HG02759 (cell line): ENCODE results near the gene MAN1A1.
"Not testable (repeated sequence)": the region's sequence is repeated elsewhere in the genome, so short reads cannot be mapped to it uniquely, and the experiment has no call there.

Experiments used
- ATAC-seq: cut with Tn5 transposase; IDR thresholded peaks from one replicate; pipeline ENCODE4 v1.9.1; 2021; ENCODE audit warnings: mild to moderate bottlenecking, moderate library complexity; ENCODE audit not compliant: unreplicated experiment

MAN1A1 gene

GRCh38 chr6:119308048-119308570 is 41.5 kb downstream of the MAN1A1 start:
- no peak for ATAC-seq

GRCh38 chr6:119307056-119307455 is 42.5 kb downstream of the MAN1A1 start:
- no peak for ATAC-seq

GRCh38 chr6:119306396-119306968 is 43.1 kb downstream of the MAN1A1 start:
- no peak for ATAC-seq

GRCh38 chr6:119303164-119303887 is 46.2 kb downstream of the MAN1A1 start:
- ATAC-seq: no peak

- ATAC-seq: no peak
Observed at GRCh38 chr6:119301429-119301828, 48.1 kb downstream of the MAN1A1 start.

- ATAC-seq: no peak
Observed at GRCh38 chr6:119299694-119300093, 49.9 kb downstream of the MAN1A1 start.

- ATAC-seq: no peak
Observed at GRCh38 chr6:119297049-119297448, 52.5 kb downstream of the MAN1A1 start.

GRCh38 chr6:119296036-119297035 is 53.2 kb downstream of the MAN1A1 start:
- ATAC-seq: no peak

- ATAC-seq: no peak
Observed at GRCh38 chr6:119294984-119295383, 54.6 kb downstream of the MAN1A1 start.

- not testable (repeated sequence) for ATAC-seq
Observed at GRCh38 chr6:119291060-119291459, 58.5 kb downstream of the MAN1A1 start.

- no peak for ATAC-seq
Observed at GRCh38 chr6:119290306-119290705, 59.3 kb downstream of the MAN1A1 start.

- no peak for ATAC-seq
Observed at GRCh38 chr6:119289651-119290050, 59.9 kb downstream of the MAN1A1 start.

GRCh38 chr6:119285908-119286625 is 63.5 kb downstream of the MAN1A1 start:
- no peak for ATAC-seq

GRCh38 chr6:119284861-119285521 is 64.6 kb downstream of the MAN1A1 start:
- no peak for ATAC-seq

- ATAC-seq: no peak
Observed at GRCh38 chr6:119283979-119284545, 65.5 kb downstream of the MAN1A1 start.

- ATAC-seq: no peak
Observed at GRCh38 chr6:119283214-119283613, 66.3 kb downstream of the MAN1A1 start.

- ATAC-seq: no peak
Observed at GRCh38 chr6:119280668-119281067, 68.9 kb downstream of the MAN1A1 start.

GRCh38 chr6:119280080-119280479 is 69.5 kb downstream of the MAN1A1 start:
- ATAC-seq: no peak

GRCh38 chr6:119278625-119279024 is 70.9 kb downstream of the MAN1A1 start:
- no peak for ATAC-seq

GRCh38 chr6:119277052-119277451 is 72.5 kb downstream of the MAN1A1 start:
- ATAC-seq: no peak
